Mononuclear cell (primary cell): ENCODE results near the gene WNK1. TPM values are rescaled to one million over a fixed set of nuclear protein-coding genes. Genes with fewer than 3 reads are reported as not detected.
"Not testable (repeated sequence)": the region's sequence is repeated elsewhere in the genome, so short reads cannot be mapped to it uniquely, and the experiment has no call there.

Source experiments
- H3K27me3 ChIP-seq: 2 replicates; pipeline ENCODE4 v1.6.0; 2011; ENCODE audit warnings: low read length, control low read depth; ENCODE audit not compliant: insufficient read depth
- H3K4me1 ChIP-seq: 2 replicates; pipeline ENCODE4 v1.5.1; 2011; ENCODE audit warnings: mild to moderate bottlenecking, low read length, control low read depth; ENCODE audit not compliant: insufficient read depth
- H3K4me3 ChIP-seq: 2 replicates; pipeline ENCODE4 v1.5.1; 2011; ENCODE audit warnings: mild to moderate bottlenecking, low read length, moderate library complexity
- H3K9me3 ChIP-seq: 2 replicates; pipeline ENCODE4 v1.5.1; 2011; ENCODE audit warnings: low read depth, mild to moderate bottlenecking, control low read depth, low read length
- total RNA-seq: library from RNA; depleted of rRNA; stranded (reverse); fragments of >200 nt; gene quantifications from one replicate; pipeline ENCODE4 v1.2.3, GENCODE V29; 2012

WNK1 gene
- total RNA-seq, 1 donor = 94.1 TPM

DNA sequence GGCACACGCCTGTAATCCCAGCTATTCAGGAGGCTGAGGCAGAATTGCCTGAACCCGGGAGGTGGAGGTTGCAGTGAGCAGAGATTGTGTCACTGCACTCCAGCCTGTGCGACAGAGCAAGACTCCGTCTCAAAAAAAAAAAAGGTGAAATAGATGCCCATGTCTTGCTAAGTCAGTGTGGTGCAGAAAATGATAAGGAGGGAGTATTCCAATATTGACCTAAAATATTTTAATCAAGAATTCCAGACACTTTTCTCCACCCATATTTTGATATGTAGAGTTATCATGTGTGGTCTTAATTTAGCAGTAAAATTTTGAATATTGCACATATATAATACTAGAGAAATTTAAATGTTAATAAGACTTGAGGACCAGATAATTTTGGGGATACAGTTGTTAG lies 57.7 kb downstream of the WNK1 start:
- Histone ChIP-seq H3K4me3 (no peak overlapping the region), H3K9me3 (no peaks in the 10 kb centered on the region), H3K27me3 (no peaks in the 10 kb centered on the region), H3K4me1 (peaks cover 34% of the 10 kb centered on the region)

DNA sequence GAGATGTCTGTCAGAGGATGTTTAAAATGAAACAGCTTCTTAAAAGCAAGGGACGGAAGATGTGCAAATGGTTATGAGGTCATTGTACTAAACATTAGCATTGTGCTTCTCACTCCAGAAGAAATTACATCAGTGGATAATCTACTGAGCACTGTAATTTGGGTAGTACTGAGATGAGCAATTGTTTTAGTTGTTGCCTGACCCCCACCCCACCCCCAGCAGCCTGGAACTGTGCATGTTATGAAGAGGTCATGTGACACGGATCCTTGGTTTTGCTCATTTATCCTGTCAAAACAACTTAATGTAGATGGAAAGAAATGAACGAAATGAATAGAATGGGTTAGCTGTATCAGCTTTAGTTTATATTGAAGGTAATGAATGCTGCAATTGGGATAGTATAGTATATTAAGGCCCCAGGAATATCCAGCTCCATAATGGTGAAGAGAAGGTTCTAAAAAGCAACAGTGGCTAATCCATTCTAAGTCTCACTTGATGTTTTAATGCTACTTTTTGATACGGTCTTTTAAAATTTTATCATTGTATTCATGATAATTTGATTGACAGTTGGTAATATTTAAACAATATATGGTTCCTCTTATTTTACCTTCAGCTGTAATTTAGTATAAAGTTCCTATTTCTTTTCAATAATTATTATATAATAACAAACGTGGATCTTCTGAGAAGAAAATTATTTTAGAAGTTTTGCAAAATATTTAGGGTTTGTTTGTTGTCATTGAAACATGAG lies 58.5 kb downstream of the WNK1 start:
- Histone ChIP-seq H3K4me1 (peaks cover 33% of the 10 kb centered on the region), H3K9me3 (no peaks in the 10 kb centered on the region), H3K27me3 (no peaks in the 10 kb centered on the region), H3K4me3 (no peak overlapping the region)

DNA sequence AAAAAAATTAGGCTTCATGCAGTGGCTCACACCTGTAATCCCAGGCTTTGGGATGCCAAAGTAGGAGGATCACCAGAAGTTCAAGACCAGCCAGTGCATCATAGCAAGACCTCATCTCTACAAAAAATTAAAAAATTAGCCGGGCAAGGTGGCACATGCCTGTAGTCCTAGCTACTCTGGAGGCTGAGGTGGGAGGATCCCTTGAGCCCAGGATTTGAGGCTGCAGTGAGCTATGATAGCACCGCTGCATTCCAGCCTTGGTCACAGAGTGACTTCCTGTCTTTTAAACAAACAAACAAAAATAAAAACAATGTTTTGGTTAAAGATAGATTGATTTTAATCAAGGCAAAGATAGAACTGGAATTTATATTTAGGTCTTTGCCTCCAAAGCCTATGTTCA lies 60.6 kb downstream of the WNK1 start:
- Histone ChIP-seq H3K4me1 (peaks cover 12% of the 10 kb centered on the region), H3K9me3 (no peaks in the 10 kb centered on the region)

DNA sequence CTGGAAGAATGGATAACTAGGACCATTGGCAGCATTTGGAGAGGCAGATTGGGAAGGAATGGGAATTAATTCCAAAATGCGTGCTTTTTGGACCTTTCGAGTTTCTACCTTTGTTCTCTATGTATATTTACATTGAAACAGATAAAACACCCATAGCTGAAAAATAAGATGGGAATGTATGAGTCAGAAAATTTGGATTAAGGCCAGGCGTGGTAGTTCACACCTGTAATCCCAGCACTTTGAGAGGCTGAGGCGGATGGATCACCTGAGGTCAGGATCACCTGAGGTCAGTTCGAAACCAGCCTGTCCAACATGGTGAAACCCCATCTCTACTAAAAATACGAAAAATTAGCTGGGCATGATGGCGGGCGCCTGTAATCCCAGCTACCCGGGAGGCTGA lies 65.1 kb downstream of the WNK1 start:
- not testable (repeated sequence) for H3K4me1 ChIP-seq, H3K9me3 ChIP-seq, H3K27me3 ChIP-seq, H3K4me3 ChIP-seq

More for the DNA sequence above, 60.6 kb downstream of the WNK1 start:
- no peaks in the 10 kb centered on the region for H3K27me3 ChIP-seq
- H3K4me3 ChIP-seq = no peak overlapping the region

DNA sequence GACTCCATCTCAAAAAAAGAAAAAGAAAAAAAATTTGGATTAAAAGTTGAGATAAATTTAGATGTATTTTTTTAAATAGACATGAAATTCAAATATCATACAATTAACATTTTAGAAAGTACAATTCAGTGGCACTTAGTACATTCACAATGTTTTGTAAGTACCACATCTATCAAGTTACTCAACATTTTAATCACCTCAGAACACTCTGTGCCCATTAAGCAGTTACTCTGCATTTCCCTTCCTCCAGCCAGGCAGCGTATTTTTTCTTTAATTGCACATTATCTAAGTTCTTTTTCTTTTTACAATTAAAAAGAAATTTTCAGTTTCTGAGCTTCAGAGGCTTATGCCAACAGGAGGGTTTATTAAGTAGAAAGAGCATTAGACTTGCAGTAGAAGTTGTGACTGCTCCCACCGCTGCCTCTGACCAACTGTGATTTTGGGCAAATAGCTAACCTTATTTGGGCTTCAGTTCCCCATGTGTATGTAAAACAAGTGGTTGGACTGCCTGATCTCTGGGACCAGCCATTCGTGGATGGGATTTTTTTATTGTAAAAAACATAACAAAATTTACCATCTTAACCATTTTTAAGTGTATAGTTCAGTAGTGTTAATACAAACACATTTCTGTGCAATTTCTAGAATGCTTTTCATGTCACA lies 65.7 kb downstream of the WNK1 start:
- H3K4me1 ChIP-seq = peaks cover 13% of the 10 kb centered on the region
- H3K4me3 ChIP-seq = no peak overlapping the region

DNA sequence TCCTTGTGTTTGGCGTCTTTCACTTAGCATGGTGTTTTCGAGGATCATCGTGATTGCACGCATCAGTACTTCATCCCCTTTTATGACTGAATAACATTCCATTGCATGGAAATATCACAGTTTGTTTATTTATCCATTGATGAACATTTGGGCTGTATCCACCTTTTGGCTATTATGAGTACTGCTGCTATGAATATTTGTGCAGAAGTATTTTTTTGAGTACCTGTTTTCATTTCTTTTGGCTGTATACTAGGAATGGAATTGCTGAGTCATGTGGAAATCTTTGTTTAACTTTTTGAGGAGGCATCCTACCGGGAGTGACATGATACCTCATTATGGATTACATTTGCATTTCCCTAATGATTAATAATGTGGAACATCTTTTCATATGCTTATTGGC lies 66.4 kb downstream of the WNK1 start:
- no peaks in the 10 kb centered on the region for H3K9me3 ChIP-seq
- peaks cover 16% of the 10 kb centered on the region for H3K4me1 ChIP-seq
- no peaks in the 10 kb centered on the region for H3K27me3 ChIP-seq
- H3K4me3 ChIP-seq = no peak overlapping the region

More for the DNA sequence above, 65.7 kb downstream of the WNK1 start:
- Histone ChIP-seq H3K27me3 (no peaks in the 10 kb centered on the region), H3K9me3 (no peaks in the 10 kb centered on the region)

DNA sequence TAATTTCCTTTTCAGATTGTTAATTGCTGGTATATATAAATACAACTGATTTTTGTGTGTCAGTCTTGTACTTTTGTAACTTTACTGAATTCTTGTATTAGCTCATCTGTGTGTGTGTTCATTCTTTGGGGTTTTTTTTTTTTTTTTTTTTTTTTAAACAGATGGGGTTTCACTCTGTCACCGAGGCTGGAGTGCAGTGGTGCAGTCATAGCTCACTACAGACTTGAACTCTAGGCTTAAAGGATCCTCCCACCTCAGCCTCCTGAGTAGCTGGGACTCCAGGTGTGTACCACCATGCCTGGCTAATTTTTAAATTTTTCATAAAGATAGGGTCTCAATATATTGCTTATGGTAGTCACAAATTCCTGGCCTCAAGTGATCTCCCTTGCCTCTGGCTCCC lies 68.0 kb downstream of the WNK1 start:
- Histone ChIP-seq H3K4me3 (no peak overlapping the region), H3K4me1 (peaks cover 20% of the 10 kb centered on the region), H3K27me3 (no peaks in the 10 kb centered on the region), H3K9me3 (no peaks in the 10 kb centered on the region)

DNA sequence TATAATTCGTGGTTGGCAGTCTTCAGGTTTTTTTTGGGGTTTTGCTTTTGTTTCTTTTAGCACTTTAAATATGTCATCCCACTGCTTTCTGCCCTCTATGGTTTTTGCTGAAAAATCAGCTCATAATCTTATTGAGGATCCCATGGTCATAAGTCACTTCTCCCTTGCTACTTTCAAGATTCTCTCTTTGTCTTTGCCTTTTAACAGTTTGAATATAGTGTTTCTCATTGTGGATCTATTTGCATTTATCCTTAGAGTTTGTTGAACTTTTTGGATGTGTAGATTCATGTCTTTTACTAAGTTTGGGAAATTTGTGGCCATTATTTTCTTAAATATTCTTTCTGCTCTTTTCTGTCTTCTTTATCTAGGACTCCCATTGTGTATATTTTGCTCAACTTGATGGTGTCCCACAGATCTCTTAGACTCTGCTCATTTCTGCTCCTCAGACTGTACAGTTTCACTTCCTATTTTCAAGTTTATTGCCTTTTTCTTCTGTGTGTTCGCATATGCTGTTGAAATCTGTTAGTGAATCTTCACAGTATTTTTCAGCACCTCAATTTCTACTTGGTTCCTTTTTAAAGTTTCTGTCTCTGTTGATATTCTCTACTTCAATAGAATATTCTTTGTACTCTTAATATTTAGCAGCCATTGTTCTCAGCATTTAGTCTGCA lies 70.8 kb downstream of the WNK1 start:
- Histone ChIP-seq H3K4me1 (peaks cover 20% of the 10 kb centered on the region), H3K4me3 (no peak overlapping the region), H3K27me3 (no peaks in the 10 kb centered on the region), H3K9me3 (no peaks in the 10 kb centered on the region)

DNA sequence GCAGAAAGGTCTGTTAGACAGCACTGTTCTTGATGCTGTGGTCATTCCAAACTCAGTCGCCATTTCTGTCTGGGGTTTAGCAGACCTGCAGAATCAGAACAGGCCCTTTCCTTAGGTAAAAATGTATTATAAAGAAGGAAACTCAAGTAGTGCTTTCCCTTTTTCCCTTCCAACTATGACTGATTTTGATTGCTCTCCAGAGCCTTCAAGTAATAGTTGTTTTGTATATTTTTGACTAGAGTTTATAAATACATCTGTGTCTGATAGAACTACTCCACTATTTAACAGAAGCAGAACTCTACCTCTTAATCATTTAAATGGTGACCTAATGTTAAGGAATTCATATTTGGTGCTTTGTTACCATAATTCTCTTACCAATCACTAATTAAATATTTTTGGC lies 74.0 kb downstream of the WNK1 start:
- no peak overlapping the region for H3K4me3 ChIP-seq
- no peaks in the 10 kb centered on the region for H3K27me3 ChIP-seq
- H3K9me3 ChIP-seq = no peaks in the 10 kb centered on the region
- peaks cover 17% of the 10 kb centered on the region for H3K4me1 ChIP-seq

DNA sequence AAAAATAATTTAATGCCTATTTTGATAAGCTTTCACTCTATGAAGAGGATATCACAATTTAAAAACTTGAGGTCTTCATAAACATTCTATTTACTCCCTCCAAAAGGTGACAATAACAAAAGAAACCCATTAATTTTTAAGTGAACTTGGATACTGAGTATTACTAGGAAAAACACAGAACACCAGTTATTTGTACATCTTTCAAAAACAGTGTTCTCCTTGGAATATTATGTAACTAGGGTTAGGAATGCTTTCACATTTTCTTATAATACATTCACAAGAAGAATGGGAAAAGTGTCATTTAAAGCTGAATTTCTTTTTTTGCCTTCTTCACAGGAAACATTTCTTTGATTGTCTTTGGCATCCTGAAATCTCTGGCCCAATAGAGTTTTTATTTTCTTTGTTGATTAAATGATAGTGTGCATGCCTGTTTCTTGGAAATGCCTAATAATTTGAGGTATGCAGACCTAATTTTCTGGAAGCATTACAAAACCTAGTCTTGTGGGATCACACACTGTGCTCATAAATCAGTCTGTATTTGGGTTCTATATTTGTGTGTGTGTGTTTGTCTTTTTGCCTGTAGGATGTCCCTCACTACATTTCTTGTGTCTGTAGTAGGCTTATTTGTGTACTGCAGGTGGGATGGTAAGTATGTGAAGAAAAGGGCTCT lies 76.5 kb downstream of the WNK1 start:
- Histone ChIP-seq H3K4me3 (no peak overlapping the region), H3K27me3 (no peaks in the 10 kb centered on the region), H3K4me1 (peaks cover 2% of the 10 kb centered on the region), H3K9me3 (no peaks in the 10 kb centered on the region)

DNA sequence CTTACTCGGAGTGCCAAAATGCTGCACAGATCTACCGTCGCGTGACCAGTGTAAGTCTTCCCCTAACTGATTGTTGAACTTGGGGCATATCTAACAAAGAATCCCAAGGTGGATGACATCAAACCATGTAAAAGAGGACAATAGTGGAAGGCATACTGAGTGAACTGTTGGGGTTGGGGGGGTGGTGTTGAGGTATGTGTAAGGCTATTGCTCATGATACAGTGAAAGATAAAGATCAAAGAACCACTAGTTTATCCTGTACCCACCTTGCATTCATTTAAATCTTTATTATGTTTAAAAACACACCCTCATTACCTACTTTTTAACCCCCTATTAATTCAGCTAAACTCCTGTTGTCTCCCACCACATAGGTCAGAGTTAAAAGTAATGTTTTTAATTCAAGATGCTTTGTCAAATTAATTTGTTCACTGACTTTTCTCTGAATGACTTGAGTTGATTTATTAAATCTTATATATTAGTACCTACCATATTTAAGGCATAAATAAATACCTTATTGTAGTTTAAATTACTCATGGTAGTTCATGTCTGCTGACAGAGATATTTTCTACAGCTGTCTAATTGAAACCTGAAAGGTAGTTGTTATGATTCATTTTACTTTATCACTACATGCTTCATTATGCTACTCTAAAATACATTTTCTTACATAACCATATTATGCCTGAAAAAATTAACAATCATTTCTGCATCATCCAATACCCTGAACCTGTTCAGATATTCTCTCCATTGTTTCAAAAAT lies 77.9 kb downstream of the WNK1 start:
- no peaks in the 10 kb centered on the region for H3K9me3 ChIP-seq
- no peaks in the 10 kb centered on the region for H3K27me3 ChIP-seq
- no peaks in the 10 kb centered on the region for H3K4me1 ChIP-seq
- H3K4me3 ChIP-seq = no peak overlapping the region

DNA sequence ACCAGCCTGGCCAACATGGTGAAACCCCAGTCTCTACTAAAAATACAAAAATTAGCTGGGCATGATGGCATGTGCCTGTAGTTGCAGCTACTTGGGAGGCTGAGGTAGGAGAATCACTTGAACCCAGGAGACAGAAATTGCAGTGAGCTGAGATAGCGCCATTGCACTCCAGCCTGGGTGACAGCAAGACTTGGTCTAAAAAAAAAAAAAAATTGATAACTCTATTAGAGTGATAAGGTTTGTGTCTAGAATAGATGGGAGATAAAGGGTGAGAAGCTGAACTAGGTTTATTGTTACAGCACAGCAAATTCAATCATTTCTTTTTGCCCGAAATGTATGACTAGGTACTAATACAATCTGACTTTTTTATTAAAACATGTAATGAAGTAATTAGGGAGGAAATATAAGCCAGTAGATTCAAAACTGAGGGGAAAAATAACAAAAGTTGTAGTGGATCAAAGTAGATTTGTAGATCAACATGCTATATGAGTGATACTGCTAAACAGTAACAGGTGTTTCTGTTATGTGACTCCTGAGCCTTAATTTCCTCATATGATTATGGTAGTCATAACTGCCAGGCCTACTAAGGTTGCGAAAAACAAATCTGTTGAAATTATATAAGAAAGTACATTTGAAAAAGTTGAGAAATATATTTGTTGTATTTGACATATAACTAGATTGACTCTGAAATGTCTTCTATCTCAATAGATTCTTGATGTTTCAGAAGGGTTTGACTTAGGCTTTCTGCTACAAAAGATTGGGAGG lies 83.6 kb downstream of the WNK1 start:
- Histone ChIP-seq H3K4me1 (peaks cover 3% of the 10 kb centered on the region), H3K9me3 (no peaks in the 10 kb centered on the region), H3K4me3 (no peak overlapping the region), H3K27me3 (no peaks in the 10 kb centered on the region)

DNA sequence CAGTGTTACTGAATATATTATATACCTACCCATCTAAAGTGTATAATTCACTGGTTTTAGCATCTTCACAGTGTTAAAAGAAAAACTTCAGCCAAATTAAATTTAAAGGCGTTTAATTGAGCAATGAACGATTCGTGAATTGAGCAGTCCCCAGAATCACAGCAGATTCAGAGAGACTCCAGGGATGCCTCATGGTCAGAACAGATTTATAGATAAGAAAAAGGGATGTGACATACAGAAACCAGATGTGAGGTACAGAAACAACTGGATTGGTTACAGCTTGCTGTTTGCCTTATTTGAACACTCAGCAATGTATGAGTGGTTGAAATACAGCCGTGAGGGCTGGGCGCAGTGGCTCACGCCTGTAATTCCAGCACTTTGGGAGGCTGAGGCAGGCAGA lies 84.6 kb downstream of the WNK1 start:
- no peak overlapping the region for H3K4me3 ChIP-seq
- no peaks in the 10 kb centered on the region for H3K9me3 ChIP-seq
- H3K27me3 ChIP-seq = no peaks in the 10 kb centered on the region
- peaks cover 3% of the 10 kb centered on the region for H3K4me1 ChIP-seq

DNA sequence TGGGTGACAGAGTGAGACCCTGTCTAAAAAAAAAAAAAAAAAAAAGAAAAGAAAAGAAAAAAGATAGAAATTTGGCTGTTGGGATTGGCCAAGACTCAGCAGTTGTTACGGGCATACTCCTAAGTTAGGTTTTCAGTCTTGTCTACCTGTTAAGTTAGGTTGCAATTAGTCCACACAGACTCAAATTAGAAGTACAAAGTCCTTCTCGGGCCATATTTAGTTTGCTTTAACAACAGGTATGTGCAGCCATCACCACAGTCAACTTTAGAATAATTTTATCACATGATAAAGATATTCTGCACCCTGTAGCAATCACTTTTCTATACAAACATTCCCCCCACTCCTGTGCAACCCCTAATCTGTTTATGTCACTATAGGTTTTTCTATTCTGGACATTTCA lies 85.2 kb downstream of the WNK1 start:
- no peaks in the 10 kb centered on the region for H3K27me3 ChIP-seq
- peaks cover 3% of the 10 kb centered on the region for H3K4me1 ChIP-seq
- H3K9me3 ChIP-seq = no peaks in the 10 kb centered on the region
- no peak overlapping the region for H3K4me3 ChIP-seq
